Body of pancreas (tissue), 4 donors: ENCODE measurements around the gene TMEM203. TPM values are rescaled to one million over a fixed set of nuclear protein-coding genes. Genes with fewer than 3 reads are reported as not detected.
A peak's percentile ranks its signal among the peaks of the same experiment; 100 is the strongest.

ENCODE experiments used
- ATAC-seq: fragments of 150-250 bp; one replicate; pipeline ENCODE4 v1.9.1; 2016
- DNase-seq, 4 donors: peaks; one replicate each; pipeline ENCODE4 v3.0.0-alpha.2; 2019
- H3K27ac ChIP-seq, 4 donors: fragments of 200-600 bp; sonication (generic); 1 replicate in 3 of 4; 2 replicates in 1 of 4; pipeline versions ENCODE4 v1.5.1 to v1.6.1; 2016 to 2019; ENCODE audit warnings: mild to moderate bottlenecking in 1 of 4, mixed read lengths in 1 of 4, moderate library complexity in 1 of 4
- H3K27me3 ChIP-seq, 2 donors: fragments of 200-600 bp; sonication (generic); one replicate each; pipeline ENCODE4 v1.6.0; 2016; ENCODE audit warnings: mild to moderate bottlenecking in 1 of 2
- H3K36me3 ChIP-seq, 2 donors: fragments of 200-600 bp; sonication (generic); replicated peaks in 1 of 2; 2 replicates each; pipeline ENCODE4 v1.5.1; 2016; ENCODE audit warnings: low read depth in 2 of 2; ENCODE audit not compliant: insufficient read depth in 1 of 2
- H3K4me1 ChIP-seq: fragments of 200-600 bp; sonication (generic); one replicate; pipeline ENCODE4 v1.6.0; 2016
- H3K4me3 ChIP-seq, 2 donors: fragments of 200-600 bp; sonication (generic); 1 replicate in 1 of 2; 2 replicates in 1 of 2; pipeline ENCODE4 v1.5.1; 2016 to 2019
- H3K9me3 ChIP-seq, 3 donors: fragments of 200-600 bp; sonication (generic); 1 replicate in 2 of 3; 2 replicates in 1 of 3; pipeline ENCODE4 v1.5.1; 2016
- POLR2A ChIP-seq, 3 donors: fragments of 450-650 bp; IDR thresholded peaks; one replicate each; pipeline ENCODE4 v1.6.1; 2016; ENCODE audit warnings: antibody characterized with exemption in 3 of 3, mild to moderate bottlenecking in 2 of 3
- WGBS, 2 donors: methylation state at CpG; one replicate each; pipeline ENCODE4 v1.1.5; 2017; 5-methylcytosine and 5-hydroxymethylcytosine counted together
- intact Hi-C: fragments of 100-400 bp; cut with DNase I; formaldehyde crosslinking; loops from one replicate; pipeline ENCODE4 v1.15.1; 2023
- total RNA-seq, 2 donors: library from RNA; depleted of rRNA; stranded (reverse); fragments of >200 nt; gene quantifications; one replicate each; pipeline ENCODE4 v1.1.0, GENCODE V29; 2016
- TF ChIP-seq, protein P1 (sequence below), 7 experiments: fragments of 450-650 bp in 4 of 7; fragments of 200-600 bp in 3 of 7; sonication (generic) in 3 of 7; IDR thresholded peaks; one replicate each; pipeline ENCODE4 v1.5.1; 2016 to 2019; ENCODE audit warnings: antibody characterized with exemption in 7 of 7

Gene TMEM203
- total RNA-seq, 2 donors from 2014 or later: 11.9 to 18.1 TPM

DNA sequence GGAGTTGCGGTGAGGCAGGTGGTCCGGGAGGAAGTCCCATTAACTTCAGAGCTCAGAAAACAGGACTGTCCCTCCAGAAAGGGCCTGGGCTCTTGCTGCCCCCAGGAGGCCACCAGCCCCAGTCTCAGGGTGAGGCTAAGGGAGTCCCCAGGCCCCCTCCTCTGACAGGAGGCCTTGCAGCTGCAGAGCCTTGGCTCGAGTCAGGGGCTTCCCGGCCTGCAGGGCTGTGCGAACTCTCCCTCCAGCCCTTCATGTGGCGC lies 42.4 kb upstream of the TMEM203 start:
- ATAC-seq (no peak), DNase-seq (no peak)
- H3K4me3 ChIP-seq: no peak overlapping the region
- no peaks in the 10 kb centered on the region for H3K36me3 ChIP-seq
- intact Hi-C loops: no loop called here
- WGBS, 2 donors: 91 to 94% methylated on average over 6 of the region's 6 CpGs
- H3K27ac ChIP-seq: no peak overlapping the region
- H3K9me3 ChIP-seq: no peaks in the 10 kb centered on the region
- no peaks in the 10 kb centered on the region for H3K27me3 ChIP-seq
- no peak for TF ChIP-seq POLR2A (IDR thresholded peaks at IDR 0.05)
- TF ChIP-seq, protein P1, sequence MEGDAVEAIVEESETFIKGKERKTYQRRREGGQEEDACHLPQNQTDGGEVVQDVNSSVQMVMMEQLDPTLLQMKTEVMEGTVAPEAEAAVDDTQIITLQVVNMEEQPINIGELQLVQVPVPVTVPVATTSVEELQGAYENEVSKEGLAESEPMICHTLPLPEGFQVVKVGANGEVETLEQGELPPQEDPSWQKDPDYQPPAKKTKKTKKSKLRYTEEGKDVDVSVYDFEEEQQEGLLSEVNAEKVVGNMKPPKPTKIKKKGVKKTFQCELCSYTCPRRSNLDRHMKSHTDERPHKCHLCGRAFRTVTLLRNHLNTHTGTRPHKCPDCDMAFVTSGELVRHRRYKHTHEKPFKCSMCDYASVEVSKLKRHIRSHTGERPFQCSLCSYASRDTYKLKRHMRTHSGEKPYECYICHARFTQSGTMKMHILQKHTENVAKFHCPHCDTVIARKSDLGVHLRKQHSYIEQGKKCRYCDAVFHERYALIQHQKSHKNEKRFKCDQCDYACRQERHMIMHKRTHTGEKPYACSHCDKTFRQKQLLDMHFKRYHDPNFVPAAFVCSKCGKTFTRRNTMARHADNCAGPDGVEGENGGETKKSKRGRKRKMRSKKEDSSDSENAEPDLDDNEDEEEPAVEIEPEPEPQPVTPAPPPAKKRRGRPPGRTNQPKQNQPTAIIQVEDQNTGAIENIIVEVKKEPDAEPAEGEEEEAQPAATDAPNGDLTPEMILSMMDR (IDR thresholded peaks at IDR 0.05): no peak
- peaks cover 38% of the 10 kb centered on the region for H3K4me1 ChIP-seq

DNA sequence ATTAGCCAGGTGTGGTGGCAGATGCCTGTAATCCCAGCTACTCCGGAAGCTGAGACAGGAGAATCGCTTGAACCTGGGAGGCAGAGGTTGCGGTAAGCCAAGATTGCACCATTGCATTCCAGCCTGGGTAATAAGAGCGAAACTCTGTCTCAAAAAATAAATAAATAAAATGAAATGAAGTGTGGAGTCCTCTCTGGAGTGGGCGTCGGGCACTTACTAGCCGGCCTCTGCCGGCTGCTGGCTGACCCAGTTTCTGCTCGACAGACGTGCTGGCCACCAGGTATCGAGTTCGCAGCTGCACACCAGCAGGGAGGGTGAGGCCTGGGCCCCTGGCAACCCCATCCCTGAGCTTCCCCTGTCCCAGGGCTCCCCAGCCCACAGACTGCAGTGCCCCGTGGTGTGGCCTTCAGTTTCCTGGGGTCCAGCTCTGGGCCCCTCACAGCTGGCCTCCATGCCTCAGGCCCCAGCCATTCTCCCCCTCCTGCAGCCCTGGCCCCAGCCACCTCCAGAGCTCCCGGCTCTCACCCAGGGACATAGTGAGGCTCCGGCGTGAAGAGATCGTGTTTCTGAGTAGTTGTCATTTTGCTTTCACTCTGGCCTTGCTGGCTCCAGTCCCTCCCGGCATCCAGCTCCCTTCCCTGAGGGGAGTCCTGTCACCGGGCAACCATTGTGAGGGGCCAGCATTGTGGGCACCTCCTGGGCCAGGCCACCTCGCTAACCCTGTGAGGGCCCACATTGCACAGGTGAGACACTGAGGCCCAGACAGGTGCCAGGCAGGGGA lies 41.9 kb upstream of the TMEM203 start:
- intact Hi-C loops: no loop called here
- ATAC-seq (no peak), DNase-seq (no peak)
- Histone ChIP-seq H3K27ac (no peak overlapping the region), H3K36me3 (no peaks in the 10 kb centered on the region), H3K4me3 (no peak overlapping the region), H3K9me3 (no peaks in the 10 kb centered on the region), H3K4me1 (peaks cover 43% of the 10 kb centered on the region), H3K27me3 (no peaks in the 10 kb centered on the region)
- TF ChIP-seq, protein P1 (IDR thresholded peaks at IDR 0.05): no peak
- no peak for TF ChIP-seq POLR2A (IDR thresholded peaks at IDR 0.05)
- WGBS, 2 donors: 73 to 75% methylated on average over 19 to 20 of the region's 20 CpGs

DNA sequence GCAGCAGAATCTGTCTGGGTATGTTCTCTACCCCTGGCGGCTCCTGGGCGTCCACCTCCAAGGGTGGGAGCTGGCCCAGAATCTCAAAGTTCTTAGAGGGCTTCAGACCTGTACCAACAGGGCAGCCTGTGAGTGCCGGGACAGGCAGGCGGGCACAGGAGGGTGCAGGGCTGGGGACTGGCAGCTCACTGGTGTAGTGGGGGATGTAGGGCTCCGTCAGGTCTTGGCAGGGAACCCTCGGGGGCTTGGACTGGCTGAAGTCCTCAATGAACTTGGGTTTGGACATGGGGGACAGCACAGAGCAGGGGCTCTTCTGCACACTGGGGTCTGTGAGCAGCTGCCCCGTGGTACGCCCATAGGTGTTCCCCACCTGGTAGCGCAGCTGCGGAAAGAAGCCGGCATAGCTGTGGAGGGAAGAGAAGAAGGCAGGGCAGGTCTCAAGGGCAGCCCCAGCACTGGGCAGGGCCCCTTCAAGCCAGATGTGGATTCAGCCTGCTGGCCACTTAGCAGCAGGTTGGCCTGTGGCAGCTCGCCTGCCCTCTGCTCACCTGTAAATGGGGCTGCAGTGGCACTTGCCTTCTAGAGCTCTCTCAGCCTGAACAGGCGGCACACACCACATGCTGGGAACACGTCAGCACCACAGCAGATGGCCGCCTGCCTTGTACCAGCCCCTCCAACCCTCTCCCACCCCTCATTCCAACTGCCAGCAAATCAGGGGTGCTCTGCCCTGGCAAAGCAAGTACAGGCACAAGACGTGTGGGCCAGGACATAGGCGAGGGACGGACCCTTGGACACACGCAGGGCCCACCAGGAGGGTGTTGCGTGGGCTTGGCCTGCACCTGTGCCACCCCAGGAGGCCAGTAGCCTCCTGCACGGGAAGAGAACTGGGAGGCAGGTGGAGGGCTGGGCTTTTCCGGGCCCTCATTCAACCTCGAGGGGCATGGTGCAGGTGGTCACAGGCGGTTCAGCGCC lies 40.3 kb upstream of the TMEM203 start:
- H3K27me3 ChIP-seq: no peaks in the 10 kb centered on the region
- 90% methylated on average over 12 to 25 of the region's 25 CpGs for WGBS, 2 donors
- no peaks in the 10 kb centered on the region for H3K36me3 ChIP-seq
- DNase-seq: no peak
- TF ChIP-seq, protein P1 (IDR thresholded peaks at IDR 0.05): no peak
- TF ChIP-seq POLR2A (IDR thresholded peaks at IDR 0.05): no peak
- no peaks in the 10 kb centered on the region for H3K9me3 ChIP-seq
- peaks cover 43% of the 10 kb centered on the region for H3K4me1 ChIP-seq
- no peak overlapping the region for H3K4me3 ChIP-seq
- intact Hi-C loops: no loop called here
- ATAC-seq: no peak
- H3K27ac ChIP-seq: no peak overlapping the region

DNA sequence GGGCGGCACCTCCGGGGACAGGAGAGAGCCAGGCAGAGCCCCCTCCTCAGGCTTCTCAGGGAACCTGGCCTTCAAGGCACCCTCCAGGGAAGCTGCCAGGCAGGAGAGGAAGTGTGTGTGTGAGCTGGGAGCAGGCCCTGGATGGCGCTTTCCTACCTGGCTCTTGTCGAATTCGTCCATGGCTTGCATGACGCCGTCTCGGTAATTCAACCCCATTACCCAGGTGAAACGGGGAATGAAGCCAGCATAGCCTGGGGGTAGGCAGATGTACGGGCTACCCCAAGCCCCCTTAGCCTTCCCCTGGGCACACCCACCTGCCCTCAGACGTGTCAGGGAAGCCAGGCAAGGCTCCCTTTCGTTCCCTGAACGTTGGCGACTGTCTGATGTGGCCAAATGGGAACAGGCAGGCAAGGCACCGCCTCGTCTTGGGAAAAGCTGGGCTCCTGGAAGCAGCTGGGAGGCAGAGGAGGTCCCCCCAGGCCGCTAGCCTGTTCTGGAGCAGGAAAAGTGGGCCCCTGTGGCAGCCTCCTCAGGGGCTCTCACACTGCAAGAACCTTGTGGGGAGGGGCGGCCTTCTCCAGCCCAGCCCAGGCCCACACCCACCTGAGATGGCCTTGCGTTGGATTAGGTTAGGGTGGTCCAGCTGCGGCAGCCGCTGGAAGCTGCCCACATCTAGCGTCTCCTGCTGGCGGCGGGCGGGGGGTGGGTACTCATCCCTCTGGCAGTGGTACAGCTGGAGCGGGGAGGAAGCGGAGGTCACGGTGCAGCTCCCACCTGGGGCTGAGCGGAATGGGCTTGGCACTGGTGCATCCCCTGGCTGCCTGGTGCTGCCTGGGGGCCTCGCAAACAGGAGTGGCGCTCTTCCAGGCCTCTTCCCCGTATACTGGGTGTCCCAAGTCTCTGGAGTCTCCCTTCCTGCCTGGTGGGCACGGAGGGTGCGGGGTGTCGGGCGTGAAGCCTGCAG lies 39.3 kb upstream of the TMEM203 start:
- 64 to 77% methylated on average over 6 to 35 of the region's 36 CpGs for WGBS, 2 donors
- Histone ChIP-seq H3K4me1 (peaks cover 33% of the 10 kb centered on the region), H3K36me3 (no peaks in the 10 kb centered on the region), H3K9me3 (no peaks in the 10 kb centered on the region), H3K4me3 (no peak overlapping the region), H3K27ac (peak overlapping the region in 3 of 4 donors; percentile 6 to 90 (median 26)), H3K27me3 (no peaks in the 10 kb centered on the region)
- intact Hi-C loops: no loop called here
- ATAC-seq (no peak), DNase-seq (peak in 1 of 4 donors; percentile 36)
- peak in 2 of 3 donors; percentile 4 to 7 for TF ChIP-seq POLR2A (IDR thresholded peaks at IDR 0.05)
- TF ChIP-seq, protein P1 (IDR thresholded peaks at IDR 0.05): no peak
